GM12878 (cell line): ENCODE measurements around the gene CFAP70. TPM values are rescaled to one million over a fixed set of nuclear protein-coding genes. Genes with fewer than 3 reads are reported as not detected.

ENCODE experiments used
- ATAC-seq: fragments of 200-7000 bp; cut with Tn5 transposase; 3 replicates; pipeline ENCODE4 v1.9.1; 2020; ENCODE audit warnings: mild to moderate bottlenecking, moderate library complexity
- BruUV-seq: library from RNA; stranded (reverse); fragments of 400-500 nt; replicated peaks from 2 replicates; lab custom pipeline; 2021; lab: Mats Ljungman, UMichigan
- CTCF ChIA-PET: fragments of 300-600 bp; sonication (Branson Sonifier 250); formaldehyde crosslinking; extraction: SDS; loops from one replicate; lab custom pipeline; 2021; ENCODE audit warnings: inconsistent platforms; lab: Yijun Ruan, JAX
- POLR2A ChIA-PET: fragments of 350-600 bp; formaldehyde crosslinking; extraction: SDS; loops from one replicate; lab custom pipeline; 2021; ENCODE audit warnings: inconsistent platforms; lab: Charles Lee
- RAD21 ChIA-PET: fragments of 300-600 bp; sonication (Branson Sonifier 250); formaldehyde crosslinking; loops from one replicate; lab custom pipeline; 2023; ENCODE audit warnings: antibody characterized with exemption; ENCODE audit not compliant: unreplicated experiment; lab: Charles Lee
- SMC1A ChIA-PET: fragments of 300-600 bp; sonication (Branson Sonifier 250); formaldehyde crosslinking; loops from one replicate; lab custom pipeline; 2023; ENCODE audit not compliant: unreplicated experiment, uncharacterized antibody; lab: Charles Lee
- DNase-seq: peaks from one replicate; pipeline ENCODE4 v3.0.0-alpha.2; 2011; ENCODE audit warnings: low read depth, low spot score
- FAIRE-seq: peaks from 3 replicates; lab custom pipeline; 2011; peaks lifted over from hg19 to GRCh38; lab: Jason Lieb, UNC
- H2AFZ ChIP-seq: 2 replicates; pipeline ENCODE4 v1.6.0; 2011; ENCODE audit warnings: low read depth, low read length, control low read depth; ENCODE audit not compliant: control insufficient read depth
- H3K27ac ChIP-seq: 2 replicates; pipeline ENCODE4 v1.5.1; 2011; ENCODE audit warnings: control low read depth; ENCODE audit not compliant: control insufficient read depth, insufficient read depth
- H3K27me3 ChIP-seq, 2 experiments: replicated peaks in 1 of 2; 2 replicates each; pipeline versions ENCODE4 v1.6.0 to v1.6.1; 2011; ENCODE audit warnings: low read length in 1 of 2; ENCODE audit not compliant: control insufficient read depth in 2 of 2, insufficient read depth in 2 of 2
- H3K36me3 ChIP-seq, 2 experiments: 2 replicates each; pipeline ENCODE4 v1.5.1; 2011; ENCODE audit warnings: low read length in 1 of 2; ENCODE audit not compliant: control insufficient read depth in 2 of 2, insufficient read depth in 2 of 2
- H3K4me1 ChIP-seq: 2 replicates; pipeline ENCODE4 v1.6.1; 2011; ENCODE audit warnings: mild to moderate bottlenecking, low read length, moderate library complexity, mixed read lengths; ENCODE audit not compliant: control insufficient read depth, insufficient read depth
- H3K4me2 ChIP-seq: 2 replicates; pipeline ENCODE4 v1.6.0; 2011; ENCODE audit warnings: control low read depth; ENCODE audit not compliant: control insufficient read depth, insufficient read depth
- H3K4me3 ChIP-seq: fragments of 200-600 bp; sonication (generic); 2 replicates; pipeline ENCODE4 v1.5.1; 2016
- H3K79me2 ChIP-seq: 2 replicates; pipeline ENCODE4 v1.6.0; 2011; ENCODE audit warnings: low read length; ENCODE audit not compliant: control insufficient read depth, insufficient read depth
- H3K9ac ChIP-seq: 2 replicates; pipeline ENCODE4 v1.8.0; 2011; ENCODE audit warnings: low read length, control low read depth, mixed read lengths; ENCODE audit not compliant: control insufficient read depth, insufficient read depth
- H3K9me3 ChIP-seq: replicated peaks from 3 replicates; pipeline ENCODE4 v1.5.1; 2011; ENCODE audit warnings: mild to moderate bottlenecking, low read length; ENCODE audit not compliant: control insufficient read depth, insufficient read depth
- H4K20me1 ChIP-seq: 2 replicates; pipeline ENCODE4 v1.6.0; 2011; ENCODE audit not compliant: control insufficient read depth, insufficient read depth
- CHD4 ChIP-seq: fragments of 200-600 bp; sonication (generic); IDR thresholded peaks from 2 replicates; pipeline ENCODE4 v1.6.1; 2016; ENCODE audit warnings: mild to moderate bottlenecking
- FOXK2 ChIP-seq: fragments of 450-650 bp; IDR thresholded peaks from 2 replicates; pipeline ENCODE4 v1.6.1; 2017; ENCODE audit warnings: mild to moderate bottlenecking, moderate library complexity
- FOXM1 ChIP-seq: IDR thresholded peaks from 2 replicates; pipeline ENCODE4 v1.6.1; 2012; ENCODE audit warnings: low read depth, mild to moderate bottlenecking, inconsistent platforms, low read length, moderate library complexity
- HDGF ChIP-seq: fragments of 450-650 bp; IDR thresholded peaks from 2 replicates; pipeline ENCODE4 v1.6.1; 2016; ENCODE audit warnings: antibody characterized with exemption
- IKZF2 ChIP-seq, 2 experiments: fragments of 450-650 bp; IDR thresholded peaks; 2 replicates each; pipeline ENCODE4 v1.6.1; 2017; ENCODE audit warnings: mild to moderate bottlenecking in 2 of 2, moderate library complexity in 2 of 2
- IRF4 ChIP-seq: IDR thresholded peaks from 2 replicates; pipeline ENCODE4 v1.6.1; 2011; ENCODE audit warnings: low read depth, low read length
- KDM1A ChIP-seq: fragments of 200-600 bp; sonication (generic); IDR thresholded peaks from 2 replicates; pipeline ENCODE4 v1.6.1; 2016; ENCODE audit warnings: borderline replicate concordance
- MEF2B ChIP-seq: fragments of 450-650 bp; IDR thresholded peaks from 2 replicates; pipeline ENCODE4 v1.6.1; 2018; ENCODE audit warnings: mild to moderate bottlenecking, moderate library complexity; ENCODE audit not compliant: partially characterized antibody, poor library complexity, severe bottlenecking
- MTA3 ChIP-seq: IDR thresholded peaks from 2 replicates; pipeline ENCODE4 v1.6.1; 2012; ENCODE audit warnings: low read length, inconsistent platforms, borderline replicate concordance
- RUNX3 ChIP-seq: IDR thresholded peaks from 2 replicates; pipeline ENCODE4 v1.6.1; 2012; ENCODE audit warnings: low read length, inconsistent platforms
- SPI1 ChIP-seq: IDR thresholded peaks from 2 replicates; pipeline ENCODE4 v1.6.1; 2011; ENCODE audit warnings: low read depth, mild to moderate bottlenecking, low read length, moderate library complexity, borderline replicate concordance; ENCODE audit not compliant: insufficient read depth
- TAF1 ChIP-seq: IDR thresholded peaks from 2 replicates; pipeline ENCODE4 v1.6.1; 2011; ENCODE audit warnings: mild to moderate bottlenecking, low read depth, low read length, borderline replicate concordance
- TCF12 ChIP-seq: IDR thresholded peaks from 2 replicates; pipeline ENCODE4 v1.6.1; 2011; ENCODE audit warnings: low read depth, mild to moderate bottlenecking, low read length
- ZNF217 ChIP-seq: fragments of 450-650 bp; IDR thresholded peaks from 2 replicates; pipeline ENCODE4 v1.6.1; 2017; ENCODE audit warnings: antibody characterized with exemption, mild to moderate bottlenecking
- WGBS: methylation state at CpG from one replicate; pipeline ENCODE4 v1.1.6; 2016; ENCODE audit warnings: low lambda C conversion rate; ENCODE audit not compliant: insufficient replicate concordance, insufficient coverage; ENCODE audit errors: missing lambda C conversion rate; 5-methylcytosine and 5-hydroxymethylcytosine counted together
- in situ Hi-C: fragments of 300-500 bp; cut with MboI; formaldehyde crosslinking; loops from 9 replicates; pipeline ENCODE4 v1.14.3; 2018; ENCODE audit warnings: mixed read lengths
- intact Hi-C: fragments of 100-400 bp; cut with micrococcal nuclease; formaldehyde crosslinking; loops from one replicate; pipeline ENCODE4 v1.14.2; 2022; ENCODE audit not compliant: unreplicated experiment
- polyA plus RNA-seq, 11 experiments: library from polyadenylated mRNA; depleted of rRNA in 4 of 11; unstranded in 6 of 11; stranded (reverse) in 5 of 11; fragments of >200 nt; fragmentation: Nextera tagmentation in 4 of 11; fragmentation: Illumina TruSeq in 1 of 11; extraction: Ambion mirVana in 4 of 11; extraction: Trizol in 1 of 11; gene quantifications; 1 replicate in 1 of 11; 2 replicates in 10 of 11; pipeline versions ENCODE4 v1.2.1 to v1.2.3, GENCODE V29; 2011 to 2016; ENCODE audit warnings: inconsistent platforms in 2 of 11, missing spikeins in 2 of 11, low read depth in 1 of 11
- total RNA-seq, 4 experiments: library from RNA; depleted of rRNA in 3 of 4; stranded (reverse); fragments of >200 nt in 3 of 4; fragmentation: Illumina TruSeq in 1 of 4; extraction: Trizol in 1 of 4; gene quantifications; 2 replicates each; pipeline versions ENCODE4 v1.2.1 to v1.2.3, GENCODE V29; 2013 to 2021
- TF ChIP-seq, protein P1 (sequence below): fragments of 450-650 bp; IDR thresholded peaks from 2 replicates; pipeline ENCODE4 v1.6.1; 2014; ENCODE audit warnings: mild to moderate bottlenecking
- TF ChIP-seq, protein P2 (sequence below), 3 experiments: IDR thresholded peaks in 2 of 3; conservative IDR thresholded peaks in 1 of 3; 2 replicates each; pipeline ENCODE4 v1.5.1; 2011; ENCODE audit warnings: low read depth in 3 of 3, low read length in 3 of 3, mild to moderate bottlenecking in 3 of 3, control low read depth in 2 of 3, moderate library complexity in 2 of 3, inconsistent platforms in 1 of 3, mixed read lengths in 1 of 3; ENCODE audit not compliant: control insufficient read depth in 2 of 3, insufficient read depth in 1 of 3; ENCODE audit errors: extremely low read depth in 1 of 3
- TF ChIP-seq, protein P3 (sequence below): IDR thresholded peaks from 2 replicates; pipeline ENCODE4 v1.6.1; 2012; ENCODE audit warnings: low read depth, low read length, improper control_type of control experiment
- TF ChIP-seq, protein P4 (sequence below): fragments of 450-650 bp; IDR thresholded peaks from 2 replicates; pipeline ENCODE4 v1.6.1; 2016; ENCODE audit warnings: mild to moderate bottlenecking
- TF ChIP-seq, protein P5 (sequence below): fragments of 450-650 bp; IDR thresholded peaks from 2 replicates; pipeline ENCODE4 v1.6.1; 2017; ENCODE audit warnings: mild to moderate bottlenecking, low read depth, inconsistent platforms; ENCODE audit not compliant: poor library complexity, severe bottlenecking

The CFAP70 gene
- total and polyA plus RNA-seq, 10 of the 15 experiments (the other 5 are each of a cell fraction or from before 2014, with no cell fraction given): 0.21 to 1.1 (median 0.42) TPM

DNA sequence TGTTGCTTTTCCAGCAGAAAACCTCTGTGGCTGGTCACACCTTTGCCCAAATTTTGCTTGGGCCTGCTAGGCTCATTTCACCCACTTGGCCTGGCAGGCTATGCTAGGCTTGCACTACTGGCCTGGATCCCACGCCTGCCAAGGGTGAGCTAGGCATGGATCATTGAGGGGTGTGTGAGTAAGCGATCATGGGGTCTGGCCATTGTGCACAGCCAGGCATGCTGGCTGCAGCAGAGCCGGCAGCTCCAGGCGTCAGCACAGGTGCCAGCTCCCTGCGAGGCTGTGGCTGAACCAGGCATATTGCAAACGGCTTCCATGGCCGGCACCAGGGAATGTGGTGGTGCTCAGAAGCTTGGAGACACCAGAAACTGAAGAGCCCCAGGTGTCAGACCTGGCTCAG is 19.2 kb downstream of the CFAP70 start:
- Histone ChIP-seq H4K20me1 (no peaks in the 10 kb centered on the region), H3K27ac (no peak overlapping the region), H3K79me2 (no peaks in the 10 kb centered on the region), H2AFZ (no peak overlapping the region), H3K4me1 (no peaks in the 10 kb centered on the region), H3K27me3 (no peaks in the 10 kb centered on the region), H3K9ac (no peak overlapping the region), H3K4me2 (no peak overlapping the region), H3K4me3 (no peak overlapping the region), H3K36me3 (no peaks in the 10 kb centered on the region), H3K9me3 (no peaks in the 10 kb centered on the region)
- in situ Hi-C loops: no loop called here
- no TSS peak for BruUV-seq
- FAIRE-seq (no peak), ATAC-seq (no peak), DNase-seq (no peak)
- SMC1A ChIA-PET: no interaction called here
- CTCF ChIA-PET: interaction anchor here (0.6 kb wide), 1 partner anchor 205 kb away, joined by 3 read pairs; no protein-coding TSS in a partner anchor
- POLR2A ChIA-PET: no interaction called here
- intact Hi-C loops: no loop called here
- RAD21 ChIA-PET: no interaction called here
- WGBS: 54% methylated on average over 7 of the region's 7 CpGs
- TF ChIP-seq FOXK2: no peak
- TF ChIP-seq KDM1A: no peak
- TF ChIP-seq HDGF: no peak
- no peak for TF ChIP-seq MEF2B
- no peak for TF ChIP-seq CHD4
- no peak for TF ChIP-seq SPI1
- TF ChIP-seq RUNX3: no peak
- no peak for TF ChIP-seq TCF12
- TF ChIP-seq, protein P1, sequence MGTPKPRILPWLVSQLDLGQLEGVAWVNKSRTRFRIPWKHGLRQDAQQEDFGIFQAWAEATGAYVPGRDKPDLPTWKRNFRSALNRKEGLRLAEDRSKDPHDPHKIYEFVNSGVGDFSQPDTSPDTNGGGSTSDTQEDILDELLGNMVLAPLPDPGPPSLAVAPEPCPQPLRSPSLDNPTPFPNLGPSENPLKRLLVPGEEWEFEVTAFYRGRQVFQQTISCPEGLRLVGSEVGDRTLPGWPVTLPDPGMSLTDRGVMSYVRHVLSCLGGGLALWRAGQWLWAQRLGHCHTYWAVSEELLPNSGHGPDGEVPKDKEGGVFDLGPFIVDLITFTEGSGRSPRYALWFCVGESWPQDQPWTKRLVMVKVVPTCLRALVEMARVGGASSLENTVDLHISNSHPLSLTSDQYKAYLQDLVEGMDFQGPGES: no peak
- TF ChIP-seq, protein P2, sequence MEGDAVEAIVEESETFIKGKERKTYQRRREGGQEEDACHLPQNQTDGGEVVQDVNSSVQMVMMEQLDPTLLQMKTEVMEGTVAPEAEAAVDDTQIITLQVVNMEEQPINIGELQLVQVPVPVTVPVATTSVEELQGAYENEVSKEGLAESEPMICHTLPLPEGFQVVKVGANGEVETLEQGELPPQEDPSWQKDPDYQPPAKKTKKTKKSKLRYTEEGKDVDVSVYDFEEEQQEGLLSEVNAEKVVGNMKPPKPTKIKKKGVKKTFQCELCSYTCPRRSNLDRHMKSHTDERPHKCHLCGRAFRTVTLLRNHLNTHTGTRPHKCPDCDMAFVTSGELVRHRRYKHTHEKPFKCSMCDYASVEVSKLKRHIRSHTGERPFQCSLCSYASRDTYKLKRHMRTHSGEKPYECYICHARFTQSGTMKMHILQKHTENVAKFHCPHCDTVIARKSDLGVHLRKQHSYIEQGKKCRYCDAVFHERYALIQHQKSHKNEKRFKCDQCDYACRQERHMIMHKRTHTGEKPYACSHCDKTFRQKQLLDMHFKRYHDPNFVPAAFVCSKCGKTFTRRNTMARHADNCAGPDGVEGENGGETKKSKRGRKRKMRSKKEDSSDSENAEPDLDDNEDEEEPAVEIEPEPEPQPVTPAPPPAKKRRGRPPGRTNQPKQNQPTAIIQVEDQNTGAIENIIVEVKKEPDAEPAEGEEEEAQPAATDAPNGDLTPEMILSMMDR (IDR thresholded peaks at IDR 0.05 in 2 of 3, conservative IDR thresholded peaks at IDR 0.05 in 1 of 3; ENCODE audit: control insufficient read depth in 2 of 3, extremely low read depth in 1 of 3, insufficient read depth in 1 of 3, low read depth in 3 of 3, low read length in 3 of 3): no peak
- TF ChIP-seq, protein P3, sequence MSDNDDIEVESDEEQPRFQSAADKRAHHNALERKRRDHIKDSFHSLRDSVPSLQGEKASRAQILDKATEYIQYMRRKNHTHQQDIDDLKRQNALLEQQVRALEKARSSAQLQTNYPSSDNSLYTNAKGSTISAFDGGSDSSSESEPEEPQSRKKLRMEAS: no peak
- no peak for TF ChIP-seq IKZF2 (IDR thresholded peaks at IDR 0.05)
- no peak for TF ChIP-seq ZNF217
- TF ChIP-seq, protein P4, sequence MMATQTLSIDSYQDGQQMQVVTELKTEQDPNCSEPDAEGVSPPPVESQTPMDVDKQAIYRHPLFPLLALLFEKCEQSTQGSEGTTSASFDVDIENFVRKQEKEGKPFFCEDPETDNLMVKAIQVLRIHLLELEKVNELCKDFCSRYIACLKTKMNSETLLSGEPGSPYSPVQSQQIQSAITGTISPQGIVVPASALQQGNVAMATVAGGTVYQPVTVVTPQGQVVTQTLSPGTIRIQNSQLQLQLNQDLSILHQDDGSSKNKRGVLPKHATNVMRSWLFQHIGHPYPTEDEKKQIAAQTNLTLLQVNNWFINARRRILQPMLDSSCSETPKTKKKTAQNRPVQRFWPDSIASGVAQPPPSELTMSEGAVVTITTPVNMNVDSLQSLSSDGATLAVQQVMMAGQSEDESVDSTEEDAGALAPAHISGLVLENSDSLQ: no peak
- no peak for TF ChIP-seq FOXM1
- no peak for TF ChIP-seq IRF4
- no peak for TF ChIP-seq TAF1
- TF ChIP-seq, protein P5, sequence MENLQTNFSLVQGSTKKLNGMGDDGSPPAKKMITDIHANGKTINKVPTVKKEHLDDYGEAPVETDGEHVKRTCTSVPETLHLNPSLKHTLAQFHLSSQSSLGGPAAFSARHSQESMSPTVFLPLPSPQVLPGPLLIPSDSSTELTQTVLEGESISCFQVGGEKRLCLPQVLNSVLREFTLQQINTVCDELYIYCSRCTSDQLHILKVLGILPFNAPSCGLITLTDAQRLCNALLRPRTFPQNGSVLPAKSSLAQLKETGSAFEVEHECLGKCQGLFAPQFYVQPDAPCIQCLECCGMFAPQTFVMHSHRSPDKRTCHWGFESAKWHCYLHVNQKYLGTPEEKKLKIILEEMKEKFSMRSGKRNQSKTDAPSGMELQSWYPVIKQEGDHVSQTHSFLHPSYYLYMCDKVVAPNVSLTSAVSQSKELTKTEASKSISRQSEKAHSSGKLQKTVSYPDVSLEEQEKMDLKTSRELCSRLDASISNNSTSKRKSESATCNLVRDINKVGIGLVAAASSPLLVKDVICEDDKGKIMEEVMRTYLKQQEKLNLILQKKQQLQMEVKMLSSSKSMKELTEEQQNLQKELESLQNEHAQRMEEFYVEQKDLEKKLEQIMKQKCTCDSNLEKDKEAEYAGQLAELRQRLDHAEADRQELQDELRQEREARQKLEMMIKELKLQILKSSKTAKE: no peak
- no peak for TF ChIP-seq MTA3
